GM19463 (cell line): ENCODE measurements around the gene LCA5.
"Not testable (repeated sequence)": the region's sequence is repeated elsewhere in the genome, so short reads cannot be mapped to it uniquely, and the experiment has no call there.

ENCODE experiments used
- ATAC-seq: cut with Tn5 transposase; IDR thresholded peaks from one replicate; pipeline ENCODE4 v1.9.1; 2021; ENCODE audit warnings: mild to moderate bottlenecking, moderate library complexity; ENCODE audit not compliant: unreplicated experiment

Gene LCA5

DNA sequence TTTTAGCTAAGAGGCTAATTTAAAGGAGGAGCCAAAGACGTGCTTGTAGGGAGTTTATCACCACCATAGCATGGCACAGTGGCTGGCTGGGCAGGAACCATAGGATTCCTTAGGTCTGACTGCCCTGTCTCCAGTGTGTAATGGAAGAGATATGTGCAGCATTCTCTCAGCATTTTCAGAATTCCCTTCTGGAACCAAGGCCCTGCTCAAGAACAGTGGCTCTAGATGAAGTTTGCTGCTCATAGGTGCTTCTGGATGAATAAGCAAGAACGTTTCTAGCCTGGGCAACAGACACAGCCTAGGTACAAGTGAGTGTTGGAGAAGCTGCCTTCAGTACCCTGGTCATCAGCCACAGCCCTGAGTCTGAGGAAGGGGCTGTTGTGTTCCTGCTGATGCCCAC, 69.1 kb downstream of the LCA5 start:
- ATAC-seq: no peak

DNA sequence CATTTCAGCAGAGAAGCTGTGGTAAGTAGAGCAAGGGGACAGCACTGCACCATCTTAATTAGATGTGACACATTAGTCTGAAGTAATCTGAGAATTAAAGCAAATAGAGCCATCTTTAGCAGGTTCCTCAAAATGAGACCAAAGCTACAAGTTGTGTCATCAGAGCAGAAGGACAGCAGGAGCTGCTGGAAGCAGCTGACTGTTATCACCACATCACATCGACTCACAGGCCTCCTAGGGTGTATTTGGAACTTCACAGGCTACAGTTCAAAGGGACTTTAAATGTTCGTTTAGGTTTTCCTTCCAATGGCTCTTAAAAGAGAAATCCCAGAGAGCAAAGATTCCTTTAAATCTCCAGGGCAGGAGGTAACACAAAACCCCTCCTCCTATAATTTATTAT, 69.5 kb downstream of the LCA5 start:
- ATAC-seq: no peak

DNA sequence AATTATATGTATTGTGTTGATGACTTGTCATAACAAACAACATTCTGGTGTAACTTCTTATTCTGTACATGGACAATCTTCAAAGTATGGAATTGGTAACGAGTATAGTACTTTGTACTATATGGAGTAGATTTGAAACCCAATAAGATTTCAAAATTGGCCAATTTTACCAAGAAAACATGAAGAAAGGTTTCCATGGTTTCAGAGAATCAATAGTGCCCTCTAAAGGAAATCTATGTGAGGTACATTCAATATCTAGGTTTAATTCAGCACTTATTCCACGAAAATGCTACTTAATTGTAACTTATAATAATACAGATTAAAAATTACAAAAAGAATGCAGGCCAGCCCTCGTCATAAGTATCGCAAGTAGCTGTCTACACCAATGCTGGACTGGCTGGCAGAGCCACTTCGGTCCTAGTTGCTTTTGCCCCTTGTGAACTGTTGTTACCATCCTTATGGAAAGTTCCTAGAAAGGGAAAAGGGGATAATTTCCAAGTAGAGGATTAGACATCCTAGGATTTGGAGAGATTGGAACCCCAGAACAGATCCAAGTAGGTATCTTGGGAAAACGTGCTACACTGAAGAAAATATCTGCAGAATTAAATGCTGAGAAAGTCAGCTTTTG, 70.9 kb downstream of the LCA5 start:
- ATAC-seq: peak; percentile 39

DNA sequence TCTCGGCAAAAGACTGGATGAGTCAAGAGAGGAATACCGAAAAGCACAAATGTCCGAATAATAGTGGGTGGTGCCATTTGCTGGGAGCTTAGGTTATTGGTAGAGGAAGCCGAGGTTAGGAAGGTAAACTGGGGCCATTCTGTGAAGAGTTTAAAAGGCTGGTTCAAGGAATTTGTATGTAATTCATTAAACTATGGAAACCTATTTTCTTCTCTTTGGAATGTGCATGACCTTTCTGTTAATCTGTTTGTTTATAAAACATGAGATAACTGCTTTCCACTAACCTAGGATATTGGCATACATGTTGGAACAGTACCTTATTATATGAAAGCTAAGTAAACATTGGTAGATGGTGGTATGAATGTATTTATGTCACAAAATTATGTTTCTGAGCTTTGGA, 71.8 kb downstream of the LCA5 start:
- no peak for ATAC-seq

DNA sequence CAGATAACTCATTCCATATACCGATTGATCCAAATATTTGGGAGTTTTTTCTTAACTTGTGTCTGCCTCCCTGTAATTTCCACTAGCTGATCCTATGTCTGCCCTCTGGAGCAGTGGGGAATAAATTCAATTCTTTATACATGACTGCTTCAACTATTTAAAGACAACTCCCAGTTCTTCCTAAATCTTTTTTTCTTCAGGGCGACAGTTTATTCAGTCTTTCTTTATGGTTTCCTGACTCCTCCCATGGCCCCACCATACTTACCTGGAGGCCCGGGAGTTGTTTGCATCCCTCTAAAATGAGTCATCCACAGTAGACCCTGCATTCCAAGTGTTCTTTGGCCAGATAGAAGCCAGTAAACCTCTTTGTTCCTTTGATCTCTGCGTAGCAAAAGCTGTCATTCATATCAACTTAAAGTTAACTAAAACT, 73.6 kb downstream of the LCA5 start:
- no peak for ATAC-seq

DNA sequence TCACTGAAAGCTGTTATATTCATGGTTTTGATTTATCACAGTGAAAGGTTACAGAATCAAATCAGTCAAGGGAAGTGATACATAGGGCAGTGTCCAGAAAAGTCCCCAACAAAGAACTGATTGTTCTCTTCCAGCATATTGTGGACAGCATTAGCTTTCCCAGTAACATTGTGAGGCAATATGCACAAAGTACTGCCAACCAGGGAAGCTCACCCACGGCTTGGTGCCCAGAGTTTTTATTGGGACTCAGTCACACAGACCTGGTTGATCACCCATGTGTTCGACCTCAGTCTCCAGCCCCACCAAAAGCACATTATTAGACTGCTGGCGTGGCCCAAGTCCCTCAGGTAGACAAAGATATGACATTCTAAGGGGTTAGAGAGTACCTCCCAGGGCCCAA, 76.0 kb downstream of the LCA5 start:
- ATAC-seq: peak; percentile 80

DNA sequence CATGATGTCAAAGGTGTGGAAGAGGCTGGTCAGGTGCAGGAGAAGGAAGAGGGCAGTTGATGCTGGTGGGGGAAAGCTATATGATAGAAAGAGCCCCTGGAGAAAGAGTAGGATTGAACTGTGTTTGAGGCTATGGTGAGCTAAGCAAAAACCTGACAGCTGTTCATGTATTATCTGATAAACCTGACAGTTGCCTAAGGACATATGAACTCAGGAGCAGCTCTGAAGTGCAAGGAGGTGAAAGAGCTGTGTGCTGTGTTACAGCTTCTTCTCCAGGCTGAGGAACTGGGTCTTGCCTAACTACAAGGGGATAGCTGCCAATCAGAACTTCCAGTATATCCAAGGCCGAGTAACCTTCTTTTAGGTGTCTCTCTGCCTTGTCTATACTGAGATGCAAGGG, 81.8 kb downstream of the LCA5 start:
- ATAC-seq: no peak

DNA sequence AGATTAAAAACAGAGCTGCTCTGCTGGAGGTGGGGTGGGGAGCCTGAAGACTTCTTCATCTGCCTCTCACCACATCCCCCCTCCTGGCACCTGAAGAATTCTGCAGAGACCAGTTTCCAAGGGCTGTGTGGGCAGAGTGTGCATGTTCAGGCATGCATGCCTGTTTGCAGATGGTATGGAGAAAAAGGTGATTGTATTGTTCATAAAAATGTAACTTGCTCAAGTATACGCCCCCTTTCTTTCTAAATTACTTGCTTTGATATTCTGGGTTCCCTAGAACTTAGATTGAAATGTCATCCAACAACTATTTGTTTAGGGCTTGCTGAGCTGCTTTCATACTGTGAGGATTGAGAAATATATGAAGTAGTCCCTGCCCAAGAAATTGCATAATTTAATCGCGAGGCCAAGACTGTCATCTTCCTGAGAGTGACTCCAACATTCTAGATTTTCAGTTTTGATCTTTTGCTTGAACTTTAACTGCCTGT, 83.6 kb downstream of the LCA5 start:
- peak; percentile 66 for ATAC-seq

DNA sequence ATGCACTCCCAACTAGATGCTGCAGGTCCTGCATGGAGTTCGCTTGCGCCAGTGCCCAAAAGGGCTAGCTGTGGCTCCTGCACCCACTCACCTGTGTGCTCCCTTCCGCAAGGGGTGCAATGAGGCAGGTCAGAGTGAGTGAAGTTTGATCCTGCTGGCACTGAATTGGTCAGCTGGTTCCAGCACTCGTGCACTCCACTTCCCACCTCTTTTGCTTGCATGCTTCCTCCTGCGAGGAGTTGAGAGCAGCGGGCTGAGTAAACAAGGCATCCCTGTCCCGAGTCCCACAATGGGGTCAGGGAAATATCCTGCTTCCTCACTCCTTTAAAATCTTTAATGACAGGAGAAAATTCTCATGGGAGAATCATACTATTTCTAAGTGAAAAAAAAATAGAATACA, 86.2 kb downstream of the LCA5 start:
- no peak for ATAC-seq

DNA sequence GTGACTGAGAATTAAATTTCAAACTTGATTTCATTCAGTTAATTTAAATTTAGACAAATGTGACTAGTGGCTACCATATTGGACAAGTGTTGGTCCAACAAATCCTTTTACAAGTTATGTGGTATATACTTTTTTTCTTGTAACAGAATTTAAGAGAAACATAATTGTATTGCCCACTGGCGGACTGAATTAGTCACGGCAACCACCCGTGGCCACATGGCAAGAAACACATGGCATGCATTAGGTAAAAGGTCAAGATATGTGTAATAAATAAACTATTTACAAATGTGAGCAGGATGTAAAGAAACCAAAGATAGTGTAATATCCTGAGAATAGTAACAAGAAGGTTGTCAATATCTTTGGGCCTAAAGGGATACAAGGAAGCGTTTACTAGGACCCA, 91.2 kb downstream of the LCA5 start:
- ATAC-seq: no peak

DNA sequence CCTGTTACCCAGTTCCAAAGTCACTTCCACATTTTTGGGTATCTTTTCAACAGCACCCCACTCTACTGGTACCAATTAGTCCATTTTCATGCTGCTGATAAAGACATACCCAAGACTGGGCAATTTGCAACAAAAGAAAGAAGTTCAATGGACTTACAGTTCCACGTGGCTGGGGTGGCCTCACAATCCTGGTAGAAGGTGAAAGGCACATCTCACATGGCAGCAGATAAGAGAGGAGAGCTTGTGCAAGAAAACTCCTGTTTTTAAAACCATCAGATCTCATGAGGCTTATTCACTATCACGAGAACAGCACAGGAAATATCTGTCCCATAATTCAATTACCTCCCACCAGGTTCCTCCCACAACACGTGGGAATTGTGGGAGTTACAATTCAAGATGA, 93.4 kb downstream of the LCA5 start:
- ATAC-seq: not testable (repeated sequence)

DNA sequence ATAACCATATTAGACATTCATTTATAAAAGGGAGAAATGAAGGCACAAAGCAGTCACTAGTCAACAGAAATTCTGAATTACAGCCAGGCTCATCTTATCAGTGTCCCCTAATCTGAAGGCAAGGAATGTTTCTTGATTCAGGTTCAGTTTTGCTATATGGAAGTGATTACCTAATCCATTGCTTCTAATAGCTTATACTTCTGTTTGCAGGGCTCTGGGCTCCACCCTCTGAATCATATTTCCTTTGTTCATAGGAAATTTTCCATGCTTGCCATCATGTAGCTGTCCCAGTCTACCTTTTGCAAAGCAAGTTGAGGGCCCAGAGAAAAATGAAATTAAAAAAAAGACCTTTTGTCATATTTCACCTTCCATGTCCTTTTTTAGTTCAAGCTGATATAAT, 96.0 kb downstream of the LCA5 start:
- no peak for ATAC-seq

DNA sequence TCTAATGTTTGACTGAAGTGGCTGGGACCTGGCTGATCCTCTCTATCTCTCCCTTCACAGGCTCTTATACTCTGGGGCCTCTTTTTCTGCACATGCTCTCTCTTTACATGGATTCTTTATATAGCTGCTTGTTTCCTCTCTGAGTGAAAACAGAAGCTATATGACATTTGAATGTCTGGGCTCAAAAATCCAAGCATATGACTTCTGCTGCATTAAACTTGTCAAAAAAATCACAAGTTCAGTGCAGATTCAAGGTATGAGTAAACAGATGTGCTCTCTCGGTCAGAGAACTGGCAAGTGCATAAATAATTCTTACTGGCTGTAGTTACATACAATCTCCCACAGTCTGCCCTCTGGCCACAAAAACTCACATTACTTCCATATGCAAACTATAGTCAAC, 96.6 kb downstream of the LCA5 start:
- ATAC-seq: peak; percentile 43

DNA sequence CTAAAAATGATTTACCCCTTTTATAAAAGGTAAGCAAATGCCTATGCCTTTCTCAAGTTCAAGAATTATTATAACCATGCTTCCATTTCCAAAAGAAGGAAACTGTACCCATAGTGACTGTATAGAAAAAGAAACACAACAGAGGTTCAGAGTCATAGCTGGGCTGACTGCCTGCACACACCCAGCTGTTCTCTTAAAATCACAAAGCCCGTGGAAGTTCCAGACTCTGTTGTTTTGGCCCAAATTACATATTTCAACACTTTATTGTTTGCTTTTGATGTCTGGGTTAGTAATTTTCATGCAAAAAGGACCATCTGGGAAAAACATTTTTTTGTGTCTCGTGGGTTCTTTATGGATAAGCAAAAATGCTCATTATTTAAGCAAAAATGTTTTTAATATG, 99.2 kb downstream of the LCA5 start:
- no peak for ATAC-seq

DNA sequence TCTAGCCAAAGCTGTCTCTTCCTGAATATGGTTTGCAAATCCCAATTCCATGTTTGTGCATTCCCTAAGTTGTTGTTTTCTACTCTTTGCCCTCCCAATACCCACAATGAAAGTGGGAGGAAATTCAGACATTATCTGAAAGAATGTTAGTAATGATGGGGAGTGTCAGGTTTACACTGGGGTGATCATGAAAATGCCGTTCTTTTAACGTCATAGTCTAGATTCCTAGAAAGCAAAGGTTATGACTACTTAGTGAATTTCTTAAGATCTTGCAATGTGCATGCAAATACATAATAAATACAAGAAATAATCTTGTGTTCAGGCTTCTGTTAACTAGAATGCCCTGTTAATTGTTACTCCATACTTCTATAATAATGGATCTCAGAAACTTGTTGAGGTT, 101.0 kb downstream of the LCA5 start:
- no peak for ATAC-seq

DNA sequence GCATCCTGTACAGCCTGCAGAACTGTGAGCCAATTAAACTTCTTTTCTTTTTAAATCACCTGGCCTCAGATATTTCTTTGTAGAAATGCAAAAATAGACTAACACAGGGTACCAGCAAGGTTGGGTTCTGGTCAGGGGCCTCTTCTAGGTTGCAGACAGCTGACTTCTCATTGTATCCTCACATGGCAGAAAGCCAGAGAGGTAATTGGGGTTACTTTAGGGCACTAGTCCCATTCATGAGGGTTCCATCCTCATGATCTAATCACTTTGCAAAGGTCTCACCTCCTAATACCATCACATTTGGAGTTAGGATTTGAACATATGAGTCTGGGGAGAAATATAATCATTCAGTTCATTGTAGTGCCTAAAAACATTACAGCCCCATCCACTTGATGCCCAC, 101.5 kb downstream of the LCA5 start:
- no peak for ATAC-seq
